ENCODE data around the gene DEFB132.

DNA sequence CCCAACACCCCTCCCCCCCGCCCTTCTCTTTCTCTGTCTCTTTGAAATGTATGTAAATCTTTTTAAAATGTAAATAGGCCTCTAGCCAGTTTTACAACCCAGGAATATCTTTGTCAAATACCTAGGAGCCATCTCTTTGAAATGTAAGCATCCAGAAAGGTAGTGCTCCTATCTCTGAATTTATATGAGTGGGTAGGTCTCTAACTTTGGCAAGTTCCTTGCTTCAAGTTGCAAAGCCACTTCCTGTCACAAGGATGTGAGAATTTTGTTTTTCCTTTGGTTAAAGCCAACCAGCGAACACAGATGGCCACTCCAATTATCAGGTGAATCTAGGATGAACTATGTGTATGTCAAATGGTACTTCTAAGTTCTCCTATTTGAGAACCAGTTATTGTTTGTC is 6.2 kb upstream of the DEFB132 start:
- TF ChIP-seq EZH2 (optimal IDR thresholded peaks at IDR 0.05; ENCODE audit: low read depth, low read length) (no peak), EZH2phosphoT487 (IDR thresholded peaks at IDR 0.05; ENCODE audit: low read length) (no peak)
- TF ChIP-seq, protein P1, sequence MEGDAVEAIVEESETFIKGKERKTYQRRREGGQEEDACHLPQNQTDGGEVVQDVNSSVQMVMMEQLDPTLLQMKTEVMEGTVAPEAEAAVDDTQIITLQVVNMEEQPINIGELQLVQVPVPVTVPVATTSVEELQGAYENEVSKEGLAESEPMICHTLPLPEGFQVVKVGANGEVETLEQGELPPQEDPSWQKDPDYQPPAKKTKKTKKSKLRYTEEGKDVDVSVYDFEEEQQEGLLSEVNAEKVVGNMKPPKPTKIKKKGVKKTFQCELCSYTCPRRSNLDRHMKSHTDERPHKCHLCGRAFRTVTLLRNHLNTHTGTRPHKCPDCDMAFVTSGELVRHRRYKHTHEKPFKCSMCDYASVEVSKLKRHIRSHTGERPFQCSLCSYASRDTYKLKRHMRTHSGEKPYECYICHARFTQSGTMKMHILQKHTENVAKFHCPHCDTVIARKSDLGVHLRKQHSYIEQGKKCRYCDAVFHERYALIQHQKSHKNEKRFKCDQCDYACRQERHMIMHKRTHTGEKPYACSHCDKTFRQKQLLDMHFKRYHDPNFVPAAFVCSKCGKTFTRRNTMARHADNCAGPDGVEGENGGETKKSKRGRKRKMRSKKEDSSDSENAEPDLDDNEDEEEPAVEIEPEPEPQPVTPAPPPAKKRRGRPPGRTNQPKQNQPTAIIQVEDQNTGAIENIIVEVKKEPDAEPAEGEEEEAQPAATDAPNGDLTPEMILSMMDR (IDR thresholded peaks at IDR 0.05; ENCODE audit: low read length) = no peak
